NCI-H2171 treated with DMSO at 0.1 percent for 48 hours (cell line): ENCODE results near the gene MAP3K3.
"Not testable (repeated sequence)": the region's sequence is repeated elsewhere in the genome, so short reads cannot be mapped to it uniquely, and the experiment has no call there.

Source experiments
- DNase-seq: peaks from one replicate; lab custom pipeline; 2025; lab: John Stamatoyannopoulos, UW

The MAP3K3 gene

DNA sequence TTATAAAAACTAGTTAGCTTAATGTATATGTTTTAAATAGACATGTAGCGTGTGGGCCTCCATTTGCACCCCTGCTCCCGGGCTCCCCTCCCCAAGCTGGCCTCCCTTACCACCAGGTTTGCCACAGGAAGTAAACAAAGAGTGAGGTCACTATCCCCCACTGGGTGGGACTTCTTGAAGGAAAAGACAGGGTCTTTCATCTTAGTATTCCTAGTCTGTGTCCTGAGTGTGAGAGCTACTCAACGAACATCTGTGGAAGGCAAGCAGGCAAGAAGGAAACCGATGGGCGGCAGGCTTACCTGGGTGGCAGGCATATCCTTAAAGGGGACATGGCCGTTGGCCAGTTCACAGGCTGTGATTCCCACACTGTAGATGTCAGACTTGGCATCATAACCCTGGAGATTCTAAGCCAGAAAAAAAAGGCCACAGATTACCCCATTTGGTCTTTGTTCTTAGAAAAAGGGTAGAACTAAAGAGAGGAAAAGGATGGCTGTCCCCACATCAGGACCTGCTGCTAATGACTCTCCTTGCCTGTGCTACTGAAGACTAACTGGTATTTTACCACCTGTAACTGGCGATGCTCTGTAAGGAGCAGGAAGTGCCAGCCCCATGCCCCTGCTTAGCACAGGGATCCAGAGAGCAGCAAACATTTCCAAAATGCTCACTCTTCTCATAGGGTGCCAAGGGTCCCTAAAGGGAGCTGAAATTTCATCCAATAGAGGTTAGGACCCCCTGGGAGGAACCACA, 84.3 kb downstream of the MAP3K3 start:
- no peak for DNase-seq

DNA sequence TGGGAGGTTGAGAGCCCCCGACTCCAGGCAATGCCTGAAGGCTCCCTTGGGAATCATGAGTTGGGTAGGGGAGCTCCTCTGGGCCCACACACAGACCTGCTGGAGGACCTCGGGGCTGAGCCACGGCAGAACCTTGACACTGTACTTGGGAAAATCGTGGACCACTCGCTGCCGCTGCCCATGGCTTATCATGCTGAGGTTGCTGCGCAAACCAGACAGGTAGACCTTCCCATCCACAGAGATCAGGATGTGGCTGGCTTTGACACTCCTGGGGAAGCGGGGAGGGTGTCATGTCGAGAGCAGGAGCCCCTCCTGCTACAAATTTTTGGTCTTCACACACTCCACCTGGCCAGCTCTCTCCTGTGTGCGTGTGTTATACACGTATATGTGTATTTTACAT, 84.9 kb downstream of the MAP3K3 start:
- no peak for DNase-seq

DNA sequence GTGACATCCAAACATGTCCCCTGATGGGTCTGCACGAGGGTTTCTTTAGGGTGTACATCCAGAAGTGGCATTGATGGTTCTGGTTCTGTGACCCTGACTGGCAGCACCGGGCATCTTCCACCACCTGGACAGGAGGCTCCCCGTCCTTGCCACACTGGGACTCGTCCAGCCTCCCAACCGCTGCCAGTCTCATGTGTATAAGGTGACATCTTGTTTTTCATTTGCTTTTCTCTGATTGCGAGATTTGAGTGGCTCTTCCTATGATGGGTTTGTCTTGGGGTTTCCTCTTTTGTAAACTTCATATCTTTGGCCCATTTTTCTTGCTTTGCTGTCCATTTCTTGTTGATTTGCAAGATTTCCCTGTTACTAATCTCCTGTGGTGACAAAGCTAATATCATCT, 86.9 kb downstream of the MAP3K3 start:
- no peak for DNase-seq

DNA sequence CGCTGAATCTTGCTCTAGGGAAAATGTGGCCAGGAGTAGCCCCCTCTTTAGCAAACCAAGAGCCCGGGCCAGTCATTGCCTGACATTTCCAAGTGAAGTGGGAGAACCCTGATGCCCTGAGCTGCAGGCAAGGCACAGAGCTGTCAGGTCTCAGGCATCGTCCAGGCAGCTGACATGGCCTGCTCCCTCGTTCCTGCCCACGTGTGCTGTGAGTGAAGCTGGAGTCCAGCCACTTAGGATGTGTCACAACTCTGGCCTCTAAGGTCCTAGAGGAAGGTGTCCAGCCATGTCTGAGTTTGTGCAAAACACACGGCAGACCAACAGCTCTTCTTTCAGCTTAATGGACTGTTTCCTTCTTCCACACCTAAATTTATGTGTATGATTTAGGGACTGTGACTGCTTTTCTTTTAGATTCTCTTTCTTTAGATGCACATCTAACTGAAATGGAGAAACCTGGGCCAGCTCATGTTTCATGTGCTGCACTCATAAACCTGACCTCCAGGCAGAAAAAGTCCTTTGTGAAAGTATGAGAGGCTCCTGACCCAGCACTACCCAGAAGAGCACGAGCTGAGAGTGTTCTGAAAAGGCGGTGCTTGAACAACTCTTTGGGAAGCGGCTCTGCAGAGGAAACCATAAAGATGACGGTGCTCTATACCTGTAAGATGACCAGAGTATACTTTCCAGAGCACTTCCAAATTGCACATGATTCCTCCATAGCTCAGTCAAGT, 92.5 kb downstream of the MAP3K3 start:
- DNase-seq, result no peak

DNA sequence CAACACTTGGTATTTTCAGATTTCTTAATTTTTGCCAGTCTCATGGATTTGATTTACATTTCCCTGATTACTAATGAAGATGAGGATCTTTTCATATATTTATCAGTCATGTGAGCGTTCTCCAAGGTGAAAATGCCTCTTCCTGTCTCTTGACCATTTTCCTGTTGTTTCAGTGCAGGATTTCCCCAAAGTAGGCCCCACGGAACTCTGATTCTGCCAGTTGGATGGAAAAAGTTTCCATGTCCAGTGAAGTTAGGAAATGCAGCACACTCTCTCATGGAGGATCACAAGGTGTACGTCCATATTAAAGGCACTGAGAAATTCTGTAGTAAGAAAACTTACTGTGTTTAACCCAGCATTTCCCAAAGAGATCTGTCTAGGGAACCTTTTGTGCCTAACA, 94.2 kb downstream of the MAP3K3 start:
- DNase-seq, result no peak

DNA sequence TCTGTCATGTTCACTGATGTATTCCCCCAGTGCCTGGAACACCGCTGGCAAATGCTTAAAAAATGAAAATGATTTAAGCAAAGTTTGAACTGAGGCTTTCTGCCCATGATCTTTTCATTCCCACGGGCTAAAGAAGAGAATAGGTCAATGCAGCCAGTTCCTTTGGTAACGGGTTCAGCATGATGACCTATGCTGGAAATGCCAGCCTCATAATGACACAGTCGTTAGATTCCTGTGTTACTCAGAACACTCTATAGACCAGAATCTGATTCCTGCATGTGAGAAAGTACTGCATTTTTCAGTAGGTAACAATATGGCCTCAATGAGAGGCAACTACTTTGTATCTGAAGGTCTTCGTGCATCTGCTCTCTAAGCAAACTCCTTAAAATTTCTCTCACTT, 96.8 kb downstream of the MAP3K3 start:
- no peak for DNase-seq

DNA sequence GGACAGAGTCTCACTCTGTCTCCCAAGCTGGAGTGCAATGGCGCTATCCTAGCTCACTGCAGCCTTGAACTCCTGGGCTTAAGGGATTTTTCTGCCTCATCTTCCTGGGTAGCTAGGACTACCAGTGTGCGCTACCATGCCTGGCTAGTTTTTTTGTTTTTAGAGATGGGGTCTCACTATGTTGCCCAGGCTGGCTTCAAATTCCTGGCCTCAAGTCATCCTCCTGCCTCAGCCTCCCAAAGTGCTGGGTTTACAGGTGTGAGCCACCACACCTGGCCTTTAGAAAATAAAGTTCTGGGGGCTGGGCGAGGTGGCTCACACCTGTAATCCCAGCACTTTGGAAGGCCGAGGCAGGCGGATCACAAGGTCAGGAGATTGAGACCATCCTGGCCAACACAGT, 98.0 kb downstream of the MAP3K3 start:
- DNase-seq, result not testable (repeated sequence)

DNA sequence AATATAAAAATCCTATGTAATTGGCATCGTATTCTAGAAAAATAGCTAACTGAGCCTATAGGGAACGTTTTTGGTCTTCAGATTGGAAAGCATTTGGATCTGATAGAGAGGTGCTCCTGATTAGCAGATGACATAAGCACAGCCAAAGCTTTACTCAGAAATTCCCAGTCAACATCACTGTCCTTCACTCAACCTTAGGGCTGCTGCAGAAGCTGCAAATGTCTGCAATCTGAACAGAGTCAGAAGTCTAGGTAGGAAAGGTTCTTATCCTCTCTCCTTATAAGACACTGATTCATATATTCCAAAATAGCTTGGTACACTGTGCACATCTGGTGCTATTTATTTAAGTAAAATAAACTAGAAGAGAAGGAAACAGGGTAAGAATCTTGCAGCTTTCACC, 100.2 kb downstream of the MAP3K3 start:
- no peak for DNase-seq

DNA sequence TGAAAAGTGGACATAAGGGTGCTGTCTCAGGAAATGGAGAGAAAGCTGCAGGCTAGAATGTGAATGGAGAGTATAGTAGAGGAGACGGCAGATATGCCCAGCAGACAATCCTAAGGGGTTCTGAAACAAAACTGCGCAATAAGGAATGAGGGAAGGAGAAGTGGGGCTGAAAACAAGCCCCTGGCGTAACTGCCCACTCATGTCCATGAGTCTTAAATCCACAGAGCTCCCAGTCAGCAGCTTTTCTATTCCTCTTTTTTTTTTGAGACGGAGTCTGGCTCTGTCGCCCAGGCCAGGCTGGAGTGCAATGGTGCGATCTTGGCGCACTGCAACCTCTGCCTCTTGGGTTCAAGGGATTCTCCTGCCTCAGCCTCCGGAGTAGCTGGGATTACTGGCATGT, 113.5 kb downstream of the MAP3K3 start:
- DNase-seq, result no peak

DNA sequence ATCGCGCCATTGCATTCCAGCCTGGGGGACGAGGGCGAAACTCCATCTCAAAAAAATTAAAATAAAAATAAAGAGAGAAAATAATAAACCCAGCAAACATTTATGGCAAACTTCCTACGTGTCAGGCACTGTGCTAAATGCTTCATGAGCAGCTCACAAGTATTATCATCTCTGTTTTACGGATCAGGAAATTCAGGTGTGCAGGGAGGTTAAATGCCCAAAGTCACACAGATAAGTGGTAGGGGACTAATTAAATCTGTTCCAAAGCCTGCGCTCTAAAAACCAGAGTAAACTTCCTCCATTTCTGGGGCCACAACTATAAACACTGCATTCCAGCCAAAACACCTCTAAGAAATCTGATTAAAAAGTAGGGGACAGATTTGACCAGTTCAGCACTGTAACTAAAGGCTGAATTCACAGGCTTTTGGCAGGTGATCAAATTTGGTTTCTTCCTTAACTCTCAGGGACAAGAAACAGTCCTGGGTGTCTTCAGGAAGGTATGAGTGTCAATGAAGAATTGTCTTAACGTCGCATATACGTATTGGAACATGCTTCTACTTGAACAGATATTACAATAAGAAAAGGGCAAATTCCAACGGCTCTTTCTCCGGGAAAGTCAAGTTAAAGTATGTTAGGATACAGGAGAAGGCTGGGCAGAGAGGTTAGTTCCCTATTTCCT, 118.4 kb downstream of the MAP3K3 start:
- no peak for DNase-seq

DNA sequence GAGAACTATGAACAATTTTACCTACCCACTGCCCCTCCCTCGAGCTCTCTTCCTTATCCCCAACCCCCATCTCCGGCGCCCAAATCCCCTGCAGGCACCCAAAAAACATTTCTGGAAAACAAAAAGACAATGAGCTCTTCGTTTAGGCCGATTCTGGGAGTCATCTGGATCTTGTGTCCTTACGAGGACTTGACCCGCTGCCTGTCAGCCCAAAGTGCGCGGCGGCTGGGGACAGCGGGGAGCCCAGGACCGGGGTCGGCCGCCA, 118.9 kb downstream of the MAP3K3 start:
- DNase-seq, result no peak

DNA sequence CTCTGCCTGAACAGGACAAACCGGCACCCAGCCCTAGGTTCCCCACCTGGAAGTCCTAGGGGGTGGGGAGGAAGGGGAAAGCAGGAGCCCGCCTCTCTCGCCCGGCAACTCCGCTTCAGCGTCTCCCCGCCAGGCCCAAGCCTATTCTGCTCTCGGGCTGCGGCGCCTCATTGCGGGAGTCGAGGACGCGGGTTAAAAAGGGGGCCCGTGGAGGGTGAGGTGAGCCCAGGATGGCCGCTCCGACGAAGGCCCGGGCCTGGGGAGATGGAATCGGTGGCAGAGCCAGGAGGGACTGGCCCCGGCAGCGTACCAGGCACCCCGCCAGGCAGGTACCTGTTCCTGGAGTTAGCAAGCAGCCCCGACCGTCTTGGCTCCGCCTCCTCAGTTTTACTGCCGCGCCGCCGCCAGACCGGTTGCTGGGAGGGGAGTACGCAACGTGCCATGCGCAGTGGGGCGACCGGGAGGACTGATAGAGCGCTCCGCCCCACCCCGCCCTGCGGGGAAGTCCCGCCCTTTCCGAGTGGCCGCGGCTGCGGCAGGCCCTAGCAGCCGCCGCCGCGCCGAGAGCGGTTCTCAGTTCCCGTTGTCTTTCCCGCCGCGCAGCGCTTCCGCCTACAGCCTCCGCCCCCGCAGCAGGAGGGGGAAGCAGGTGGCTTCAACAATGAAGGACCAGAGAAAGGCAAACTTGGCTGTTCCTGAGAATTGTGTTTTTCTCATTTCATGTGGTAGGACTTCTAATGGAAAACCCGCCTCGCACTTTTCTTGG, 119.4 kb downstream of the MAP3K3 start, which contains the start of gene STRADA:
Gene STRADA, minus strand, starts transcription at position 392 of the 766 bp plus-strand sequence. CDS start 13,430 bp downstream, outside the sequence.
- peak; percentile 99 for DNase-seq
